Adrenal gland (tissue), 5 donors: ENCODE data around the gene CTTNBP2NL.

Source experiments
- CTCF ChIP-seq, 6 experiments: fragments of 450-650 bp in 4 of 6; fragments of 200-600 bp in 2 of 6; sonication (generic) in 1 of 6; IDR thresholded peaks; 1 replicate in 5 of 6; 2 replicates in 1 of 6; pipeline versions ENCODE4 v1.5.1 to v1.8.0; 2016 to 2021; ENCODE audit warnings: antibody characterized with exemption in 6 of 6, mild to moderate bottlenecking in 2 of 6, moderate library complexity in 1 of 6
- POLR2A ChIP-seq, 2 donors: fragments of 450-650 bp; IDR thresholded peaks; one replicate each; pipeline ENCODE4 v1.6.1; 2017; ENCODE audit warnings: antibody characterized with exemption in 2 of 2, mild to moderate bottlenecking in 2 of 2, moderate library complexity in 1 of 2
- donor health status: DM: no; HTN: no; CAD: no.

GRCh38 chr1:112460615-112461014, 64.6 kb downstream of the CTTNBP2NL start:
- TF ChIP-seq CTCF (IDR thresholded peaks at IDR 0.05) (no peak), POLR2A (IDR thresholded peaks at IDR 0.05) (no peak)
